Spleen (tissue), 11 donors: ENCODE measurements around the gene TRAIP. TPM values are rescaled to one million over a fixed set of nuclear protein-coding genes. Genes with fewer than 3 reads are reported as not detected.
A peak's percentile ranks its signal among the peaks of the same experiment; 100 is the strongest.

Source experiments
- DNase-seq: peaks from one replicate; pipeline ENCODE4 v3.0.0-alpha.2; 2020
- H3K27ac ChIP-seq, 8 donors: fragments of 200-600 bp; sonication (generic) in 7 of 8; 1 replicate in 4 of 8; 2 replicates in 4 of 8; pipeline versions ENCODE4 v1.5.0 to v1.8.0; 2016 to 2021; ENCODE audit warnings: inconsistent platforms in 4 of 8, mild to moderate bottlenecking in 4 of 8, moderate library complexity in 1 of 8
- H3K27me3 ChIP-seq, 7 donors: fragments of 200-600 bp; sonication (generic) in 6 of 7; replicated peaks in 1 of 7; 1 replicate in 4 of 7; 2 replicates in 3 of 7; pipeline versions ENCODE4 v1.5.0 to v1.8.0; 2016 to 2021; ENCODE audit warnings: inconsistent platforms in 3 of 7, mild to moderate bottlenecking in 1 of 7
- H3K36me3 ChIP-seq, 6 donors: fragments of 200-600 bp; sonication (generic) in 5 of 6; 1 replicate in 4 of 6; 2 replicates in 2 of 6; pipeline versions ENCODE4 v1.5.0 to v1.8.0; 2016 to 2021; ENCODE audit warnings: inconsistent platforms in 2 of 6
- H3K4me1 ChIP-seq, 6 donors: fragments of 200-600 bp; sonication (generic) in 5 of 6; 1 replicate in 3 of 6; 2 replicates in 3 of 6; pipeline versions ENCODE4 v1.5.0 to v1.8.0; 2016 to 2021; ENCODE audit warnings: inconsistent platforms in 3 of 6
- H3K4me3 ChIP-seq, 8 donors: fragments of 200-600 bp; sonication (generic) in 7 of 8; 1 replicate in 4 of 8; 2 replicates in 4 of 8; pipeline versions ENCODE4 v1.5.0 to v1.8.0; 2016 to 2021; ENCODE audit warnings: inconsistent platforms in 4 of 8, mild to moderate bottlenecking in 4 of 8, moderate library complexity in 2 of 8
- H3K9me3 ChIP-seq, 8 donors: fragments of 200-600 bp; sonication (generic) in 7 of 8; 1 replicate in 4 of 8; 2 replicates in 4 of 8; pipeline versions ENCODE4 v1.5.0 to v1.8.0; 2016 to 2021; ENCODE audit warnings: inconsistent platforms in 4 of 8
- POLR2A ChIP-seq, 3 donors: fragments of 450-650 bp; IDR thresholded peaks; one replicate each; pipeline ENCODE4 v1.5.1; 2017; ENCODE audit warnings: antibody characterized with exemption in 3 of 3, mild to moderate bottlenecking in 1 of 3
- POLR2AphosphoS5 ChIP-seq, 3 donors: sonication (generic); formaldehyde crosslinking; IDR thresholded peaks; one replicate each; pipeline ENCODE4 v1.5.1; 2017; ENCODE audit warnings: antibody characterized with exemption in 3 of 3
- WGBS, 5 donors: extraction: QIAGEN DNeasy Blood & Tissue Kit in 3 of 5; methylation state at CpG; one replicate each; pipeline versions ENCODE4 v1.1.5 to v1.1.7; 2013 to 2018; 5-methylcytosine and 5-hydroxymethylcytosine counted together
- intact Hi-C: fragments of 100-400 bp; cut with DNase I; formaldehyde crosslinking; loops from one replicate; pipeline ENCODE4 v1.15.0; 2023; ENCODE audit warnings: low total_unique reads
- polyA plus RNA-seq, 3 donors: library from polyadenylated mRNA; stranded (reverse); fragments of 200-250 nt; gene quantifications; one replicate each; pipeline ENCODE4 v1.2.1, GENCODE V29; 2013
- total RNA-seq, 7 donors: library from RNA; depleted of rRNA in 3 of 7; stranded (reverse); fragments of >200 nt in 3 of 7; fragmentation: NEBNext Ultra II Directional in 4 of 7; extraction: Animal tissue kit (Norgen Biotek cat#: 25700) in 4 of 7; gene quantifications; one replicate each; pipeline versions ENCODE4 v1.1.0 to v1.2.1, GENCODE V29; 2016 to 2021
- TF ChIP-seq, protein P1 (sequence below), 11 experiments: fragments of 200-600 bp in 7 of 11; fragments of 450-650 bp in 4 of 11; sonication (generic) in 4 of 11; IDR thresholded peaks in 8 of 11; conservative IDR thresholded peaks in 3 of 11; 1 replicate in 7 of 11; 2 replicates in 4 of 11; pipeline versions ENCODE4 v1.4.0 to v1.8.0; 2016 to 2021; ENCODE audit warnings: antibody characterized with exemption in 11 of 11, inconsistent platforms in 4 of 11, mild to moderate bottlenecking in 1 of 11
- donor health status: healthy with polysubstance abuse.
- donor health status: DM: no; HTN: no; CAD: no; lungs with moderate emphysema.
- donor health status: DM: no; HTN: no; CAD: no.
- donor health status: Bipolar disorder and iron deficiency.
- donor health status: healthy.
- donor health status: DM: no; HTN: no; CAD: no.
- donor health status: DM: yes; HTN: yes; CAD: no.

Gene TRAIP
- total and polyA plus RNA-seq, 10 donors: 2.1 to 4.3 (median 3.3) TPM

DNA sequence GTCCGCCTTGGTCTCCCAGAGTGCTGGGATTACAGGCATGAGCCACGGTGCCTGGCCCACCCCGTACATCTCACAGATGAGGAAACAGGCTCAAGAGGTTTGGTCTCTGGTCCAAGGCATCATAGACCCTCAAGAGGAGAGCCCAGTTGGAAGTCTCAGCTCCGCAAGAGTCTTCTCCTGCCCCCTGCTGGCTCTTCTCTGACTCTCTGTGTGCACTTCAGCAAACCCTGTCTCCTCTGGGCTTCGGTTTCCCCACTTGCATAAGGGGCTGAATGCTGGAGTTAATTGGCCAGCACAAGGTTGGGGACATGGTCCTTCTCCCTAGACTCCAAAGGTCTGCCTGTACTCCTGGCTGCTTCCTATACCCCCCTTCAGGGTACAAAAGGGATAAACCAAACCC lies 43.5 kb upstream of the TRAIP start:
- H3K4me1 ChIP-seq: peaks cover 0 to 25% (median 17%) of the 10 kb centered on the region in 6 donors
- intact Hi-C loops: no loop called here
- H3K36me3 ChIP-seq: no peaks in the 10 kb centered on the region
- H3K9me3 ChIP-seq: no peaks in the 10 kb centered on the region
- H3K4me3 ChIP-seq: no peak overlapping the region
- no peak for DNase-seq
- H3K27ac ChIP-seq: no peak overlapping the region
- H3K27me3 ChIP-seq: no peaks in the 10 kb centered on the region
- TF ChIP-seq, protein P1, sequence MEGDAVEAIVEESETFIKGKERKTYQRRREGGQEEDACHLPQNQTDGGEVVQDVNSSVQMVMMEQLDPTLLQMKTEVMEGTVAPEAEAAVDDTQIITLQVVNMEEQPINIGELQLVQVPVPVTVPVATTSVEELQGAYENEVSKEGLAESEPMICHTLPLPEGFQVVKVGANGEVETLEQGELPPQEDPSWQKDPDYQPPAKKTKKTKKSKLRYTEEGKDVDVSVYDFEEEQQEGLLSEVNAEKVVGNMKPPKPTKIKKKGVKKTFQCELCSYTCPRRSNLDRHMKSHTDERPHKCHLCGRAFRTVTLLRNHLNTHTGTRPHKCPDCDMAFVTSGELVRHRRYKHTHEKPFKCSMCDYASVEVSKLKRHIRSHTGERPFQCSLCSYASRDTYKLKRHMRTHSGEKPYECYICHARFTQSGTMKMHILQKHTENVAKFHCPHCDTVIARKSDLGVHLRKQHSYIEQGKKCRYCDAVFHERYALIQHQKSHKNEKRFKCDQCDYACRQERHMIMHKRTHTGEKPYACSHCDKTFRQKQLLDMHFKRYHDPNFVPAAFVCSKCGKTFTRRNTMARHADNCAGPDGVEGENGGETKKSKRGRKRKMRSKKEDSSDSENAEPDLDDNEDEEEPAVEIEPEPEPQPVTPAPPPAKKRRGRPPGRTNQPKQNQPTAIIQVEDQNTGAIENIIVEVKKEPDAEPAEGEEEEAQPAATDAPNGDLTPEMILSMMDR (IDR thresholded peaks at IDR 0.05 in 8 of 11, conservative IDR thresholded peaks at IDR 0.05 in 3 of 11): peak in 1 of 11 experiments; percentile 15
- TF ChIP-seq POLR2AphosphoS5 (IDR thresholded peaks at IDR 0.05): no peak
- 54 to 85% (median 64%) methylated on average over 2 to 5 of the region's 5 CpGs for WGBS, 5 donors

GRCh38 chr3:49898991-49899390 lies 42.6 kb upstream of the TRAIP start:
- Histone ChIP-seq H3K27me3 (no peaks in the 10 kb centered on the region), H3K4me1 (peaks cover 0 to 17% (median 9%) of the 10 kb centered on the region in 6 donors), H3K4me3 (no peak overlapping the region), H3K27ac (no peak overlapping the region), H3K36me3 (no peaks in the 10 kb centered on the region), H3K9me3 (no peaks in the 10 kb centered on the region)
- intact Hi-C loops: no loop called here
- 79 to 96% (median 84%) methylated on average over 3 to 6 of the region's 6 CpGs for WGBS, 5 donors
- DNase-seq: no peak
- TF ChIP-seq POLR2A (IDR thresholded peaks at IDR 0.05): no peak
- TF ChIP-seq, protein P1 (IDR thresholded peaks at IDR 0.05 in 8 of 11, conservative IDR thresholded peaks at IDR 0.05 in 3 of 11): no peak
- no peak for TF ChIP-seq POLR2AphosphoS5 (IDR thresholded peaks at IDR 0.05)

- no peaks in the 10 kb centered on the region for H3K9me3 ChIP-seq
- TF ChIP-seq POLR2AphosphoS5 (IDR thresholded peaks at IDR 0.05) (no peak), POLR2A (IDR thresholded peaks at IDR 0.05) (no peak)
- TF ChIP-seq, protein P1 (IDR thresholded peaks at IDR 0.05 in 8 of 11, conservative IDR thresholded peaks at IDR 0.05 in 3 of 11): no peak
- H3K27ac ChIP-seq: no peak overlapping the region
- 80 to 88% (median 85%) methylated on average over 3 to 5 of the region's 5 CpGs for WGBS, 5 donors
- no peaks in the 10 kb centered on the region for H3K4me1 ChIP-seq
- no peak overlapping the region for H3K4me3 ChIP-seq
- H3K36me3 ChIP-seq: no peaks in the 10 kb centered on the region
- no peak for DNase-seq
- H3K27me3 ChIP-seq: no peaks in the 10 kb centered on the region
- intact Hi-C loops: no loop called here
Measured at GRCh38 chr3:49896345-49896744, 40.0 kb upstream of the TRAIP start.

DNA sequence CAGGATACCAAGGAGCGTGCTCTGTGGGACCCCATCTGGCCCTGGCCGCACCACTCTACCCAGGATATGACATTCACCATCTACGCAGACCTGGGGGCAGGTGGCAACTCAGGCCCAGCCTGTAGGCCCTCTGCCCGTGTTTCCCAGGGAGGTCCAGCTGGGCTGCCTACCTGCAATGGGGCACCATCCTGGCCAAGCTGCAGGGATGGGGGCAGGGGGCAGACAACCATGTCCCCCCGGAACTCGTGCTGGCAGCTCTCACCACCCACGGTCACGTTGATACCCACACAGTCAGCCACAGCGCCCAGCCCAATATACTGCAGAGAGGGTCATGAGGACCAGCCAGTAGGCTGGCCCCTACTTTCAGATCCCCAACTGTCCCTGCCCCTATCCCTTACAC lies 39.4 kb upstream of the TRAIP start:
- no peaks in the 10 kb centered on the region for H3K9me3 ChIP-seq
- no peak overlapping the region for H3K27ac ChIP-seq
- intact Hi-C loops: no loop called here
- H3K27me3 ChIP-seq: no peaks in the 10 kb centered on the region
- no peak overlapping the region for H3K4me3 ChIP-seq
- no peaks in the 10 kb centered on the region for H3K36me3 ChIP-seq
- DNase-seq: no peak
- H3K4me1 ChIP-seq: no peaks in the 10 kb centered on the region
- WGBS, 5 donors: 92 to 100% (median 96%) methylated on average over 2 to 9 of the region's 9 CpGs
- TF ChIP-seq POLR2A (IDR thresholded peaks at IDR 0.05) (no peak), POLR2AphosphoS5 (IDR thresholded peaks at IDR 0.05) (no peak)
- TF ChIP-seq, protein P1 (IDR thresholded peaks at IDR 0.05 in 8 of 11, conservative IDR thresholded peaks at IDR 0.05 in 3 of 11): no peak
